ENCODE measurements around the gene GPANK1.

Gene GPANK1

DNA sequence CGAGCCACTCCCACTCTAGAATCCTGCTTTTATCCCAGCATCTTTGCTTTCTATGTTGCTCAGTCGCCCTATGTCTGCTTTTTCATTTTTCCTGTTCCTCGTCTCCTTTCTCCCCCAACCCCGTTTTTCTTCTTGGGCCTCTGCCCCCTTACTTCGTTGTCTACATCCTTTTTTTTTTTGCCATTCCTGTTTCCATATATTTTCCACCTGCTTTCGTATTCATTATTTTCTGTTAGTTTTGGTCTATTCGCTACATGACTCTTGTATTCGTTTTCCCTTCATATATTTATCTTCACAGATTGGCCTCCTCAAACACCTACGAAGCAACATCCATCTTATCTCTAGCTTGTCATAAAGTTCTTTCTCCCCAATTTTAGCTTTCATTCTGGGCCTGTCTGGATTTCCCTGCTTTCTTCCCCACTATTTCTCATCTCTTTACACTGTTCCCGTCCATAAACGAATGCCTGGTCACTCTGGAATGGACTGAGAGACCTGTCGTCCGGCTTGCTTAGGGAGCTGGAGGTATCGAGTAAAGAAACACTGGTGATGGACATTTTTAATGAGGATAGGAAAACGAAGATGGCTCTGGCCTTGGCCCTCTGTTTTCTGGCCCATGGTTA is 43.4 kb downstream of the GPANK1 start:
- no peak for DNase-seq (ENCODE audit: low read depth in 2 of 2, low spot score in 1 of 2)

DNA sequence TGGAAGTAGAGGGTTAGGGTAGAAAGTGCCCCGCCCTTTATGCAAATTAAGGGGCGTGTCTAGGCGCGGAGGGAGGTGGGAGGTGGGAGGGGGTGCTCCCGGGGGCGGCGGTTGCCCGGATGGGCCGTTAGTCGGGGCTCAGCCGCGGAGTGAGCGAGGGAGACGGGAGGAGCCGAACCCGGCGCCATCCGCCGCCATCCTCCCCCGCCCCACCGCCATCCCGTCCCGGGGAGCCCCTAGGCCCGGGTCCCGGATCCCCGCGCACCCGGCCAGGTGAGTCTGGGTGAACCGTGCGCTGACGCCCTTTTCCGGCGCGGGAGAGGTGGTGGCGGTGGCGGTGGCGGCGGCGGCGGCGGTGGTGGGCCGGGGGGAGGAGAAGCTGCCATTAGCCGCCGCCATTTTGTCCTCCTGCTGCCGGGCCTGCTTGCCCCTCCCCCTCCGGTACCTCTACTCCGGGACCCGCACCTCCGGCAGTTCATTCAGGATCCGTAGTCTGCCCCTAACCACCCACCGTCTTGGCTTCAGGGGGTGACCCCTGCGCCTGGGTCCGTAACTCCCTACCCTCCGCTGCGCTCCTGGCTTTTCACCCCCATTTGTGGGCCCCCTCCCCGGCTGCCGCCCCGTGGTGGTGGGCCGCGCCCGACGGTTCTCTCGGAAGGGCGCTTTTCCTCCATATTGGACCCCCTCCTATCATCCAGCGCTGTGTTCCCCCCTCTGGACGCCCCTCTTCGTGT is 44.0 kb downstream of the GPANK1 start, which contains the start of gene PRRC2A:
Gene PRRC2A (plus strand): TSS at position 130 of the 734 bp plus-strand sequence. CDS start 2,075 bp downstream, outside the sequence.
- DNase-seq (ENCODE audit: low read depth in 2 of 2, low spot score in 1 of 2) = peak in 1 of 2 donors; percentile 94

DNA sequence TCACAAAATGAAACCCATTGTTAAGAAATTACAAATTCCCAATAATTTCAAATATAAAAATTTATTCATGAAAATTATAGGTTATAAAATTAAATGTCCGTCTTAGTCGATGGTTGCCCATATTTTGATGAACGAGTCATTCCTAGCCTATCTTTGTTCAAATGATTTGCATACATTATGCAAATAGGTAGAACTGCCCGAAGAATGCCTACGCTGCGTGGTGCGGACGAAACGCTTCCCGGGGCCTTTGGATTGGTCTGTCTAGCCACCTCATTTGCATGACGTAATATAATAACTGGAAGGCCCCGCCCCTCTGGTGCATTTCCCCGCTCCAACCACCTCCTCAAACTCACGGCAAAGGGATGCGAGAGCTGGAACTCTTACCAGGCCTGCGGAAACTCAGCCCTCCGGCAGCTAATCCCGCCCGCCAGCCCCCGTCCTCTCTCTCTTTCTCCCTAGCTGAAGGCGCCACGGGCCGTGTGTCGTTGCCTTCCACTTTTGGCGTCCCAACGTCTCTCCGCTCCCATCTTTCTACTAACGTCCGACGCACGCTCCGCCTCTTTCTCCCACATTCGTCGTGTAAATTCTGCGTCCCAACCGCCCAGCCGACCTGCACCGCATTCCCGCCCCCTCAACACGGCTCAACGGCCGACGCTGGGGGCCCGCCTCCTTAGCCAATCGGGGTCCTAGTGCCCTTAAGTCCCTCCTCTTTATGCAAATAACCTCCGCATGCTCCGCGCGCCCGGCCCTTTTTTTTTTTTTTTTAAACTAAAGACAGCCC is 44.8 kb downstream of the GPANK1 start:
- DNase-seq (ENCODE audit: low read depth in 2 of 2, low spot score in 1 of 2) = peak; percentile 83 to 96

DNA sequence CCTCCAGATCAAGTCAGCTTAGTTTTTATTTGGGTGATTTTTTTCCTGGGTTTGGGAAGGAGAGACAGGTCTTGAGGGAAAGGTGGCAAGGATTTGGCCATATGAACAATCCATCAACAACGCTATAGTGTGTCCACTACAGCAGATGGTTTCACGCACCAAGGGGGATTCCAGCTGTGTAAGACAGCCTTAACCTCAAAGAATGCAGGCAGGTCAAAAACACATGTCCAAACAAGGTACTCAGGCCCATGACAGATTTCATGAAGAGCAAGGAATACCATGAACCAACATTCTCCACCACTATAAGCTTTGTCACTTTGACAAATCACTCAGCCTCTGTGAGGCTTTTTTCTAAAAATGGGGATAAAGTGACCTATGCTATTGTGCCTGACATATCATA is 47.8 kb downstream of the GPANK1 start:
- no peak for DNase-seq (ENCODE audit: low read depth in 2 of 2, low spot score in 1 of 2)

DNA sequence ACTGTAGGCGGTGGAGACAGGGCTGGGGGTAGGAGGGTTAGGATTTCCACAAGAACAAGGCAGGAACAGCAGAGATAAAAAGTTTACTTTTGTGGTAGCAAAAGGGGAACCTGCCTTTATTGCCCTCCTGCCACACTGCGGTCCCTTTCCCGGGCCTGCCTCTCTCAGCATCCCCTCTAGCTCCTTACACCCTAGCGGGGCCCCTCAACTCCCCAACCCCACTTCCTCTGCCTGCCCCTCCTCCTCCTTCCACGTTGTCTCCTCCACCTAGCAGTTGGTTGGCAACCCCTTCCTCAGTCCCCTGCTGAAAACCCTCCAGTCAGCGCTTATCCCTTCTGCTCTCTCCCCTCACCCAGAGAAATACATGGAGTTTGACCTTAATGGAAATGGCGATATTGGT is 49.0 kb downstream of the GPANK1 start:
- no peak for DNase-seq (ENCODE audit: low read depth in 2 of 2, low spot score in 1 of 2)

DNA sequence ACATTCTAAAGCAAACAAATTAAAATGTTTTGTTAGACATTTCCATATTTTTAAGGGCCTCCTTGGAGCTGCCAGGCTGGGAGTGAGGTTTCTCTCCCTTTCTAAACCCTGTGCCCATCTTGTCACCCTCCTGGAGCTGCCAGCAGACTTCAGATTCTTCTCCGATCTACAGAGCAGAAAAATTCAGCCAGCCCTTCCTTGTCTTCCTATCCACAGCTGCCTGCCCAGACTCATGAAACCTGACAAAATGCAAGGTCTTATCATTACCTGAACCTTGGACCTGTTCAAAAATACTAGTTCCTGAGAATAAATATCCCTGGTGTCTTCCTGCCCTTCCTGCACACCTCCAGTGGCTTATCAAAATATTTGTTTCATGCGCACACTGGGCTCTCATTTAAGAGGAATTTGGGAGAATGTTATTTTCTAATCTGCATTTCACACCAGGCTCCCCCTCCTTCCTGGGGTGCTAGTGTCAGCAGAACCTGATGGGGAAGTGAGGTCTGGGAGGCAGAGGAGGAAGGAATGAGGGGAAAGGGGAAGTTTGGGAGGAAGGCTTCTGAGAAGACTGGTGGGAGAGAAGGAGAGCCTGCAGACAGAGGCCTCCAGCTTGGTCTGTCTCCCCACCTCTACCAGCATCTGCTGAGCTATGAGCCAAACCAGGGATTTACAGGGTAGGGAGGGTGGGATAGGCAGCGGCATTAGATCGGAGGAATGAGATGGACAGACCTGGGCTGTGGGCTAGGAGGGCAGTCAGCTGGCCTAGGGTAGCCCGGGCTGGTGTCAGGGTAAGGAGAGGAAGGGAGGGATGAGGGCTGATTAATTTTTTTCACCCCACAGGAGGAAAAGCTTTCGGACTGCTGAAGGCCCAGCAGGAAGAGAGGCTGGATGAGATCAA is 49.9 kb downstream of the GPANK1 start, which contains the start of gene AIF1:
Gene AIF1 (plus strand): TSS at position 551 of the 895 bp plus-strand sequence. CDS start 96 bp downstream, at position 647.
- DNase-seq (ENCODE audit: low read depth in 2 of 2, low spot score in 1 of 2) = no peak

DNA sequence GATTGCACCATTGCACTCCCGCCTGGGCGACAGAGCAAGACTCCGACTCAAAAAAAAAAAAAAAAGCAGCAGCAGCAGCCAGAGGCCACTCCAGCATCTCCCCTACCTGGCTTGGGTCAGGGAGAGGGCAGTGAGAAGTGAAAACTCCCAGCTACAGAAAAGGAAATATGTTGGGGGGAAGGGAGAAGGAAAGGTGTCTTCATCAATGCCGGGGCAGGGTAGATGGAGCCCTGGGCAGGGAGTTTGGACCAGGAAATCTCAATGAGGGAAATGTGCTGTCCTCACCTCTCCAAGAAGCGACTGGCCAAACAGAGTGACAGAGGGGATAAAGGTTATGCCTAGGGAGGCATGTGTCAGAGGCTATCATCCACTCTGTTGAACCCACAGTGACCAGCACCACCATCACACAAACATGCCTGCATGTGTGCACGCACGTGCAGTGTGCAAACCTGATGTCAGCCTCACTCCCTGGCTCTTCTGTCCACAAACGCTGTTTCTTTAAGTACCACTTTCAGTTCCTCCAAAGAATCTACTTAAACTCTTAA is 50.6 kb downstream of the GPANK1 start:
- DNase-seq (ENCODE audit: low read depth in 2 of 2, low spot score in 1 of 2) = no peak
